ENCODE data around the gene RERE.

RERE gene

GRCh38 chr1:8563944-8564537 lies 253.4 kb downstream of the RERE start:
- no peak for TF ChIP-seq TCF12 (IDR thresholded peaks at IDR 0.05; ENCODE audit: low read depth)
- no peak for TF ChIP-seq RAD21 (IDR thresholded peaks at IDR 0.05; ENCODE audit: low read depth)
- no peak for TF ChIP-seq CREB1 (IDR thresholded peaks at IDR 0.05; ENCODE audit: low read depth)
- no peak for TF ChIP-seq CEBPB (IDR thresholded peaks at IDR 0.05)
- TF ChIP-seq YY1 (IDR thresholded peaks at IDR 0.05; ENCODE audit: low read depth) = no peak
- no peak for TF ChIP-seq FOXM1 (IDR thresholded peaks at IDR 0.05; ENCODE audit: borderline replicate concordance, low read depth)
- no peak for TF ChIP-seq NFIC (IDR thresholded peaks at IDR 0.05)
- no peak for TF ChIP-seq MAX (IDR thresholded peaks at IDR 0.05)
- TF ChIP-seq EP300 (IDR thresholded peaks at IDR 0.05; ENCODE audit: borderline replicate concordance) = no peak
- TF ChIP-seq REST (IDR thresholded peaks at IDR 0.05; ENCODE audit: low read depth) = no peak
- no peak for TF ChIP-seq USF1 (IDR thresholded peaks at IDR 0.05)
- no peak for TF ChIP-seq TAF1 (IDR thresholded peaks at IDR 0.05; ENCODE audit: low read depth)
- no peak for TF ChIP-seq TEAD4 (IDR thresholded peaks at IDR 0.05)
- no peak for TF ChIP-seq EGR1 (IDR thresholded peaks at IDR 0.05)
- no peak for TF ChIP-seq ZBTB7A (IDR thresholded peaks at IDR 0.05; ENCODE audit: low read depth)

GRCh38 chr1:8562881-8563865 lies 254.3 kb downstream of the RERE start:
- no peak for TF ChIP-seq YY1 (IDR thresholded peaks at IDR 0.05; ENCODE audit: low read depth)
- no peak for TF ChIP-seq RAD21 (IDR thresholded peaks at IDR 0.05; ENCODE audit: low read depth)
- no peak for TF ChIP-seq NFIC (IDR thresholded peaks at IDR 0.05)
- TF ChIP-seq CEBPB (IDR thresholded peaks at IDR 0.05) = no peak
- no peak for TF ChIP-seq CREB1 (IDR thresholded peaks at IDR 0.05; ENCODE audit: low read depth)
- no peak for TF ChIP-seq MAX (IDR thresholded peaks at IDR 0.05)
- TF ChIP-seq ZBTB7A (IDR thresholded peaks at IDR 0.05; ENCODE audit: low read depth) = no peak
- TF ChIP-seq EP300 (IDR thresholded peaks at IDR 0.05; ENCODE audit: borderline replicate concordance) = no peak
- TF ChIP-seq EGR1 (IDR thresholded peaks at IDR 0.05) = no peak
- no peak for TF ChIP-seq FOXM1 (IDR thresholded peaks at IDR 0.05; ENCODE audit: borderline replicate concordance, low read depth)

- TF ChIP-seq CEBPB (IDR thresholded peaks at IDR 0.05) = no peak
- no peak for TF ChIP-seq REST (IDR thresholded peaks at IDR 0.05; ENCODE audit: low read depth)
- TF ChIP-seq NFIC (IDR thresholded peaks at IDR 0.05) = no peak
- TF ChIP-seq FOXM1 (IDR thresholded peaks at IDR 0.05; ENCODE audit: borderline replicate concordance, low read depth) = no peak
- TF ChIP-seq MAX (IDR thresholded peaks at IDR 0.05) = no peak
- TF ChIP-seq USF1 (IDR thresholded peaks at IDR 0.05) = no peak
- TF ChIP-seq TEAD4 (IDR thresholded peaks at IDR 0.05) = no peak
- no peak for TF ChIP-seq EP300 (IDR thresholded peaks at IDR 0.05; ENCODE audit: borderline replicate concordance)
- no peak for TF ChIP-seq CREB1 (IDR thresholded peaks at IDR 0.05; ENCODE audit: low read depth)
- no peak for TF ChIP-seq TCF12 (IDR thresholded peaks at IDR 0.05; ENCODE audit: low read depth)
- TF ChIP-seq RAD21 (IDR thresholded peaks at IDR 0.05; ENCODE audit: low read depth) = no peak
- TF ChIP-seq ZBTB7A (IDR thresholded peaks at IDR 0.05; ENCODE audit: low read depth) = no peak
- TF ChIP-seq YY1 (IDR thresholded peaks at IDR 0.05; ENCODE audit: low read depth) = no peak
- no peak for TF ChIP-seq EGR1 (IDR thresholded peaks at IDR 0.05)
- TF ChIP-seq TAF1 (IDR thresholded peaks at IDR 0.05; ENCODE audit: low read depth) = no peak
Observed at GRCh38 chr1:8562222-8562621, 255.2 kb downstream of the RERE start.

- TF ChIP-seq EGR1 (IDR thresholded peaks at IDR 0.05) = no peak
- TF ChIP-seq RAD21 (IDR thresholded peaks at IDR 0.05; ENCODE audit: low read depth) = peak; percentile 90
Observed at GRCh38 chr1:8560611-8561544, 256.6 kb downstream of the RERE start.

All from Ishikawa (cell line).